GM18873 (cell line): Measurements from ENCODE around the gene PTPRD.

Experiments
- ATAC-seq: cut with Tn5 transposase; IDR thresholded peaks from one replicate; pipeline ENCODE4 v1.9.1; 2021; ENCODE audit warnings: mild to moderate bottlenecking, moderate library complexity, moderate number of reproducible peaks; ENCODE audit not compliant: unreplicated experiment, low FRiP score

Gene PTPRD

GRCh38 chr9:8600914-8601680 is 2011.7 kb downstream of the PTPRD start:
- no peak for ATAC-seq

- ATAC-seq = no peak
Measured at GRCh38 chr9:8599937-8600336, 2012.9 kb downstream of the PTPRD start.

- no peak for ATAC-seq
Measured at GRCh38 chr9:8589476-8589875, 2023.3 kb downstream of the PTPRD start.

- ATAC-seq = no peak
Measured at GRCh38 chr9:8585036-8585435, 2027.8 kb downstream of the PTPRD start.

GRCh38 chr9:8579661-8580060 is 2033.1 kb downstream of the PTPRD start:
- ATAC-seq = no peak

GRCh38 chr9:8576741-8577140 is 2036.1 kb downstream of the PTPRD start:
- ATAC-seq = no peak

- no peak for ATAC-seq
Measured at GRCh38 chr9:8574846-8575245, 2038.0 kb downstream of the PTPRD start.

- ATAC-seq = no peak
Measured at GRCh38 chr9:8572209-8572608, 2040.6 kb downstream of the PTPRD start.

- no peak for ATAC-seq
Measured at GRCh38 chr9:8571643-8572042, 2041.2 kb downstream of the PTPRD start.

GRCh38 chr9:8570776-8571175 is 2042.0 kb downstream of the PTPRD start:
- ATAC-seq = no peak

GRCh38 chr9:8569823-8570222 is 2043.0 kb downstream of the PTPRD start:
- no peak for ATAC-seq

- no peak for ATAC-seq
Measured at GRCh38 chr9:8567963-8568579, 2044.7 kb downstream of the PTPRD start.

GRCh38 chr9:8564960-8565359 is 2047.8 kb downstream of the PTPRD start:
- no peak for ATAC-seq

- no peak for ATAC-seq
Measured at GRCh38 chr9:8560560-8561525, 2052.0 kb downstream of the PTPRD start.

GRCh38 chr9:8558176-8558575 is 2054.6 kb downstream of the PTPRD start:
- no peak for ATAC-seq

GRCh38 chr9:8555762-8556500 is 2056.9 kb downstream of the PTPRD start:
- no peak for ATAC-seq

GRCh38 chr9:8553444-8553843 is 2059.4 kb downstream of the PTPRD start:
- ATAC-seq = no peak

GRCh38 chr9:8552732-8553131 is 2060.1 kb downstream of the PTPRD start:
- ATAC-seq = no peak

GRCh38 chr9:8549214-8549613 is 2063.6 kb downstream of the PTPRD start:
- ATAC-seq = no peak

- ATAC-seq = no peak
Measured at GRCh38 chr9:8543219-8543618, 2069.6 kb downstream of the PTPRD start.
